A549 treated with Mapracorat at 1 μM for 4 hours (cell line): ENCODE data around the gene PLA2G6. TPM values are rescaled to one million over a fixed set of nuclear protein-coding genes. Genes with fewer than 3 reads are reported as not detected.

Source experiments
- total RNA-seq: library from RNA; stranded (reverse); fragments of 200-300 nt; extraction: Qiagen RNA extraction; gene quantifications from 5 replicates; pipeline ENCODE4 v1.2.3, GENCODE V29; 2022

PLA2G6 gene
- total RNA-seq: 2.8 to 4.8 TPM (median 3.9 TPM) in 5 replicates

GRCh38 chr22:38181453-38182200, at the start of gene PLA2G6:
TSS of gene PLA2G6 (minus strand) at chr22:38181830. CDS start at chr22:38169426, 12,404 bp downstream.

GRCh38 chr22:38201711-38202436, 20.2 kb upstream of the PLA2G6 start, which contains the start of gene MAFF:
TSS of gene MAFF (plus strand) at chr22:38201994. CDS start at chr22:38213854, 11,860 bp downstream.

GRCh38 chr22:38110008-38110862, 71.4 kb downstream of the PLA2G6 start, which contains the start of gene BAIAP2L2:
TSS of gene BAIAP2L2 (minus strand) at chr22:38110684. CDS start at chr22:38110525, 159 bp downstream.

GRCh38 chr22:38083931-38084631, 97.5 kb downstream of the PLA2G6 start, which contains the start of gene SLC16A8:
TSS of gene SLC16A8 (minus strand) at chr22:38084184. CDS start at chr22:38082873, 1,311 bp downstream.

Other genes starting within 250 kb of the PLA2G6 start
- gene C22orf23, start 228.2 kb downstream of the PLA2G6 start, total RNA-seq: 0.13 to 0.30 TPM (median 0.26 TPM) in 5 replicates
- 118 to 139 TPM (median 126 TPM) in 5 replicates for gene POLR2F, start 228.1 kb downstream of the PLA2G6 start, total RNA-seq
- not detected in 5 replicates for gene SOX10, start 197.3 kb downstream of the PLA2G6 start, total RNA-seq
- 10.6 to 12.2 TPM (median 11.9 TPM) in 5 replicates for gene PICK1, start 124.4 kb downstream of the PLA2G6 start, total RNA-seq
- not detected in 5 replicates for gene SLC16A8, start 97.6 kb downstream of the PLA2G6 start, total RNA-seq
- 4.7 to 7.8 TPM (median 6.8 TPM) in 5 replicates for gene BAIAP2L2, start 71.1 kb downstream of the PLA2G6 start, total RNA-seq
- gene MAFF, start 20.2 kb upstream of the PLA2G6 start, total RNA-seq: 17.5 to 28.0 TPM (median 20.9 TPM) in 5 replicates
- gene TMEM184B, start 91.2 kb upstream of the PLA2G6 start, total RNA-seq: 39.0 to 53.3 TPM (median 52.6 TPM) in 5 replicates
- gene CSNK1E, start 135.6 kb upstream of the PLA2G6 start, total RNA-seq: 87.7 to 107 TPM (median 103 TPM) in 5 replicates